ENCODE data around the gene SHROOM1. TPM values are rescaled to one million over a fixed set of nuclear protein-coding genes. Genes with fewer than 3 reads are reported as not detected.
A peak's percentile ranks its signal among the peaks of the same experiment; 100 is the strongest.

The SHROOM1 gene
- total RNA-seq, 1 donor from 2014 or later, result 1.5 TPM

DNA sequence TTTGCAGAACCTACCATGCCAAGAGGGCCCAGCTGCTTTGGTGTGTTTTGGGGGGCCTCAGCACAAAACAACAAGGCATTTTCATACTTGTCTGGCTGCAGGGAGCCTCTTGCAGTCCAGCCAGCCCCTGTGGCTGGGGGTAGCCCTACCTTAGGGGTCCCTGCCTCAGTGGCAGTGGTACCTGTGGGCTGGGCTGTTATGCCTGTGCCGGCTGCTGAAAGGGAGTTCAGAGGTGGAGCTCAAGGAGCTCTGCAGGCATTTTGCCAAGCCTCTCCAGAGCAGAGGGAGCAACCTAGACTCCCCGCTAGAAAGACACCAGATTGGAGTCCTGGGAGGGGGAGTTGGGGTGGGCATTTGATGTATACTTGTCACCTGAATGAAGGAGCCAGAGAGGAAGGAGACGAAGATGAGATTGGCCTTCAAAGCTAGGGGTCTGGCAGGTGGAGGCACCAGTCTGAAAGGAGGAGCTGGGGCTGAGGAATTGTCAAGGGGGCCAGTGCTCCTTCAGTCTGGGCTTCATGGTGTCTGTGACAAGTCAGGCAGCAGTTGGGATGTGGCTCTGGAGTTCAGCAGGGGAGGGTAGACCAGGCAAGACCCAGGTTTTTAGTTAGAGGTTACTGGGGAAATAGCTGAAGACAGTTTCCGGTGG is 1.5 kb downstream of the SHROOM1 start:
- intact Hi-C loops (cut with micrococcal nuclease), result no loop called here
- ATAC-seq (ENCODE audit: low read depth) (no peak), DNase-seq (no peak)
- no peak overlapping the region for H3K27ac Mint-ChIP-seq
- ChIA-PET CTCF (interaction anchor here (0.9 to 2.7 kb wide), 5 partner anchors 9 to 54 kb away, joined by 3 to 16 read pairs (median 5); no protein-coding TSS in a partner anchor), POLR2A (interaction anchor here (0.6 to 1.7 kb wide), 2 partner anchors 9 to 54 kb away, joined by 3 to 5 read pairs; no protein-coding TSS in a partner anchor)
- TF ChIP-seq, protein P1, sequence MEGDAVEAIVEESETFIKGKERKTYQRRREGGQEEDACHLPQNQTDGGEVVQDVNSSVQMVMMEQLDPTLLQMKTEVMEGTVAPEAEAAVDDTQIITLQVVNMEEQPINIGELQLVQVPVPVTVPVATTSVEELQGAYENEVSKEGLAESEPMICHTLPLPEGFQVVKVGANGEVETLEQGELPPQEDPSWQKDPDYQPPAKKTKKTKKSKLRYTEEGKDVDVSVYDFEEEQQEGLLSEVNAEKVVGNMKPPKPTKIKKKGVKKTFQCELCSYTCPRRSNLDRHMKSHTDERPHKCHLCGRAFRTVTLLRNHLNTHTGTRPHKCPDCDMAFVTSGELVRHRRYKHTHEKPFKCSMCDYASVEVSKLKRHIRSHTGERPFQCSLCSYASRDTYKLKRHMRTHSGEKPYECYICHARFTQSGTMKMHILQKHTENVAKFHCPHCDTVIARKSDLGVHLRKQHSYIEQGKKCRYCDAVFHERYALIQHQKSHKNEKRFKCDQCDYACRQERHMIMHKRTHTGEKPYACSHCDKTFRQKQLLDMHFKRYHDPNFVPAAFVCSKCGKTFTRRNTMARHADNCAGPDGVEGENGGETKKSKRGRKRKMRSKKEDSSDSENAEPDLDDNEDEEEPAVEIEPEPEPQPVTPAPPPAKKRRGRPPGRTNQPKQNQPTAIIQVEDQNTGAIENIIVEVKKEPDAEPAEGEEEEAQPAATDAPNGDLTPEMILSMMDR (IDR thresholded peaks at IDR 0.05), result no peak
- no peaks in the 10 kb centered on the region for H3K36me3 Mint-ChIP-seq (ENCODE audit: low read depth)
- peaks cover 14% of the 10 kb centered on the region for H3K4me1 Mint-ChIP-seq
- peak overlapping the region; percentile 91 for H3K4me3 Mint-ChIP-seq
- peaks cover 32% of the 10 kb centered on the region for H3K27me3 Mint-ChIP-seq
- no peaks in the 10 kb centered on the region for H3K9me3 Mint-ChIP-seq

DNA sequence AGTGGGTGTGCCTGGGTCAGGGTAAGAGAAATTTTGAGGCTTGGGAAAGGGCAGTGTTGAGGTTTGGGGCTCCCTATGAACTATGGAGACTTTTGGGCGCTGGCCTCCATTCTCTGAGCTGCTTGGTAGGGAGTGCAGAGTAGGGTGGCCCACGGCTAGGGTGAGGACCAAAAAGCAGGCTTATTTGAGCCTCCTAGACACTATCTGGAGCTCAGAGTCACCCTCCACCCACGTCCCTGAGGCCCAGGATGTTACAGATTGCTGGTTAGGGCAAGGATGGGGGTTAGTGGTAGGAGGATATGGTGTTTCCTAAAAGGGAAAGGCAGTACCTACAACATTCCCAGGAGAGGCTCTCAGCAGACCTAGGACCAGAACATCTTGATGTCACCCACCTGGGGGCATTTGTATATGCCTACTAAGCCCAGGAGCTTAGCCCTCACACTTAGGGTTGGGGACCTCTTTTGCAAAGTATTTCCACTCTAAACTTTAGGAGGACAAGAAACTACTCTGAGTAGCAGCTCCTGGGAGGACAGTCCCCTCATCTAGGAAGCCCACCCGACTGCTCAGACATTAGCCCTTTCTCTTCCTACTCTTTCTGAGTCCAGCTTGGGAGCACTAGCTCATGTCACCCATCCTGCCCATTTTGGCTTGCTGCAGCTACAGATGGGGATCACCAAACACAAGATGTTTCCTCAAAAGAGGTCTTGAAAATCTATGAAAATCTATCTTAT is 2.3 kb downstream of the SHROOM1 start:
- intact Hi-C loops (cut with micrococcal nuclease), result no loop called here
- peaks cover 14% of the 10 kb centered on the region for H3K4me1 Mint-ChIP-seq
- TF ChIP-seq, protein P1 (IDR thresholded peaks at IDR 0.05), result no peak
- no peak for DNase-seq
- no peaks in the 10 kb centered on the region for H3K36me3 Mint-ChIP-seq (ENCODE audit: low read depth)
- peak overlapping the region; percentile 7 for H3K4me3 Mint-ChIP-seq
- no peak for ATAC-seq (ENCODE audit: low read depth)
- POLR2A ChIA-PET, result interaction anchor here (0.6 kb wide), 1 partner anchor 8 kb away, joined by 3 read pairs; no protein-coding TSS in a partner anchor
- CTCF ChIA-PET, result interaction anchor here (1.2 to 2.7 kb wide), 3 partner anchors 10 to 55 kb away, joined by 4 to 16 read pairs (median 12); no protein-coding TSS in a partner anchor
- peaks cover 36% of the 10 kb centered on the region for H3K27me3 Mint-ChIP-seq
- H3K27ac Mint-ChIP-seq, result no peak overlapping the region
- H3K9me3 Mint-ChIP-seq, result no peaks in the 10 kb centered on the region

DNA sequence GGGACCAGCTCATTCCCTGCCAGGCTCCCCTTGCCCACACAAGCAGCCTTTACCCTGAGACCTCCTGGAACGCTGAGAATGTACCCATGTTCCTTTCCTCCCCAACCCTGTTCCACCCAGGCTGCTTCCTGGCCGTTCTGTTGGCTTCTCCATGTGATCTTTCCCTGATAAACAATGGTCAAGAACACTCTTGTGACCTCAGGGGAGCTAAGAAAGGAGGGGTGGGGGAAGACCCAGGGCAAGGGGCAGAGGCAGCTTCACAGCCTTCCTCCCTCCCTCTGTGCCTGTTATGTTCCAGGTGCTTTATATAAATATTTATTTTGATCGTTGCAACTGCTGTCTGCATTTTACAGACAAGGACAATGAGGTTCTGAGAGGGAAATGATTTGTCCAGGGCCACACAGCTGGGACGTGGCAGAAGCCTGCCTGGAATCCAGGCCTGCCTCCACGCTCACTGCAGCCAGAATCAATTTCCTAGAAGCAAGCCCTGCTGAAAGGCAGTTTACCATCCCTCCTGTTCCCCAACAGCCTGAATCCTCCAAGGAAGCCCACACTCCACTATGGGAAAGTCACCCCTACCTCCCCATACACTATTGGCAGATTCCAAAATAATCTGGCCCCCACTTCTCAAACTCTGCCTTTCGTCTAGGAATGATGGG is 3.9 kb downstream of the SHROOM1 start:
- no peak overlapping the region for H3K27ac Mint-ChIP-seq
- no peak for ATAC-seq (ENCODE audit: low read depth)
- intact Hi-C loops (cut with micrococcal nuclease), result no loop called here

DNA sequence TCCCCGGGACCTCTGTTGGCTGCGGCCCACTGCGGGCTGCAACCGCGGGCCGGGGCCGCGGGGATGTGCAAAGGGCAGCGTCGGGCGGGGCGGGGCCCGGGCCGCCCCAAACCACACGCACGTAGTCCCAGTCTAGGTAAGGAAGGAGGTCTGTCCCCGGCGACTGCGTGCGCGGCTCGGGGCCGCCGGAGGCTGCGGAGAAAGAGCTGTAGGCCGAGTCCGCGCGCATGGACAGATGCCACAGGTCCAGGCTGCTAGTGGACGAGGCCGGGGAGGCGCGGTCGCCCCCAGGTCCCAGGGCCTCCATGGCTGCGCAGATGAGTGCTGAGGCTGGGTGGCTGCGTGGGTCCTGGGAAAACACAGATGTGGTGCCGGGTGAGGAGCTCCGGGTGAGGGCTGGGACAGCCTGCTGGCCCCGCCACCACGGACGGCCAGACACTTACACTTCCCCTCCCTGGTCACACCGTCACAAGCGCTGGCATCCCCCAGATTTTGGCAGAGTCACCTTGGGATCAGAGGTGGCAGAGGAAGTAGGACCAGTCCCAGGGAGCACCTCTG is 4.5 kb downstream of the SHROOM1 start:
- Mint-ChIP-seq H3K36me3 (ENCODE audit: low read depth) (no peaks in the 10 kb centered on the region), H3K27me3 (peaks cover 39% of the 10 kb centered on the region), H3K27ac (no peak overlapping the region), H3K4me3 (no peak overlapping the region), H3K9me3 (no peaks in the 10 kb centered on the region), H3K4me1 (peaks cover 9% of the 10 kb centered on the region)
- DNase-seq, result no peak
- CTCF ChIA-PET, result interaction anchor here (1.0 to 1.3 kb wide), 2 partner anchors 9 to 440 kb away, joined by 3 read pairs; no protein-coding TSS in a partner anchor
- peak; percentile 33 for ATAC-seq (ENCODE audit: low read depth)
- TF ChIP-seq, protein P1 (IDR thresholded peaks at IDR 0.05), result no peak
- POLR2A ChIA-PET, result no interaction called here
- intact Hi-C loops (cut with micrococcal nuclease), result no loop called here

More for the DNA sequence above, 3.9 kb downstream of the SHROOM1 start:
- peaks cover 39% of the 10 kb centered on the region for H3K27me3 Mint-ChIP-seq
- H3K9me3 Mint-ChIP-seq, result no peaks in the 10 kb centered on the region
- H3K4me3 Mint-ChIP-seq, result no peak overlapping the region
- CTCF ChIA-PET, result interaction anchor here (1.0 to 2.7 kb wide), 3 partner anchors 8 to 440 kb away, joined by 3 to 12 read pairs (median 3); no protein-coding TSS in a partner anchor
- no peaks in the 10 kb centered on the region for H3K36me3 Mint-ChIP-seq (ENCODE audit: low read depth)
- H3K4me1 Mint-ChIP-seq, result peaks cover 14% of the 10 kb centered on the region
- no peak for DNase-seq
- POLR2A ChIA-PET, result no interaction called here
- TF ChIP-seq, protein P1 (IDR thresholded peaks at IDR 0.05), result no peak

All from activated B cell treated with CpG ODN at 0.5 μM for 24 hours (primary cell).